Stomach (tissue), 4 donors: ENCODE results near the gene ADGRG1.

Source experiments
- POLR2A ChIP-seq, 4 donors: fragments of 450-650 bp; IDR thresholded peaks; one replicate each; pipeline ENCODE4 v1.6.1; 2016; ENCODE audit warnings: antibody characterized with exemption in 4 of 4, control low read depth in 2 of 4, mild to moderate bottlenecking in 1 of 4, moderate library complexity in 1 of 4
- POLR2AphosphoS5 ChIP-seq, 3 donors: sonication (generic); formaldehyde crosslinking; IDR thresholded peaks; one replicate each; pipeline ENCODE4 v1.6.1; 2016; ENCODE audit warnings: antibody characterized with exemption in 3 of 3
- TF ChIP-seq, protein P1 (sequence below), 7 experiments: fragments of 450-650 bp in 4 of 7; fragments of 200-600 bp in 3 of 7; sonication (generic) in 3 of 7; IDR thresholded peaks; one replicate each; pipeline ENCODE4 v1.5.1; 2016 to 2019; ENCODE audit warnings: antibody characterized with exemption in 7 of 7, control low read depth in 2 of 7, mild to moderate bottlenecking in 1 of 7

DNA sequence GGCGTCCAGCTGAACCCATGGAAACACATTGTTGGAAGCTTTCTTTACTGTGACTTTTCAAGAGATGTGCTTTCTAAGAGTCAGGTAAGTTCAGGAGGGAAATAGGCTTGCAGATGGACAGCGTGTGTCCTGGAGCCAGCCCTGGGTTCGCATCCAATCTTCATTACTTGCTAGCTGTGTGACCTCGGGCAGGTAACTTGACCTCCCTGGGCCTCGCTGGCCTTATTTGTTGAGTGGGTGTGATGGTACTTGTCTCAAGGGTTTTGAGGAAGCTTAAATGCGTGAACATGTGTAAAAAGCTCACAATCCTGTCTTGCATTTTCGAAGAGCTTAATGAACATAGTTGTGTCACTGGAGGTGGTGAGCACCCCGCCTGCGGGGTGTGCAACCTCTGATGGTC is 11.8 kb downstream of the ADGRG1 start:
- no peak for TF ChIP-seq POLR2A (IDR thresholded peaks at IDR 0.05)
- TF ChIP-seq POLR2AphosphoS5 (IDR thresholded peaks at IDR 0.05): no peak
- TF ChIP-seq, protein P1, sequence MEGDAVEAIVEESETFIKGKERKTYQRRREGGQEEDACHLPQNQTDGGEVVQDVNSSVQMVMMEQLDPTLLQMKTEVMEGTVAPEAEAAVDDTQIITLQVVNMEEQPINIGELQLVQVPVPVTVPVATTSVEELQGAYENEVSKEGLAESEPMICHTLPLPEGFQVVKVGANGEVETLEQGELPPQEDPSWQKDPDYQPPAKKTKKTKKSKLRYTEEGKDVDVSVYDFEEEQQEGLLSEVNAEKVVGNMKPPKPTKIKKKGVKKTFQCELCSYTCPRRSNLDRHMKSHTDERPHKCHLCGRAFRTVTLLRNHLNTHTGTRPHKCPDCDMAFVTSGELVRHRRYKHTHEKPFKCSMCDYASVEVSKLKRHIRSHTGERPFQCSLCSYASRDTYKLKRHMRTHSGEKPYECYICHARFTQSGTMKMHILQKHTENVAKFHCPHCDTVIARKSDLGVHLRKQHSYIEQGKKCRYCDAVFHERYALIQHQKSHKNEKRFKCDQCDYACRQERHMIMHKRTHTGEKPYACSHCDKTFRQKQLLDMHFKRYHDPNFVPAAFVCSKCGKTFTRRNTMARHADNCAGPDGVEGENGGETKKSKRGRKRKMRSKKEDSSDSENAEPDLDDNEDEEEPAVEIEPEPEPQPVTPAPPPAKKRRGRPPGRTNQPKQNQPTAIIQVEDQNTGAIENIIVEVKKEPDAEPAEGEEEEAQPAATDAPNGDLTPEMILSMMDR (IDR thresholded peaks at IDR 0.05): no peak
